Activated T-cell treated with anti-CD3 and anti-CD28 coated beads, Interleukin-2, amount 50 U/mL, for 24 hours (primary cell): Measurements from ENCODE around the gene HSPA4L.

Source experiments
- DNase-seq: peaks from one replicate; pipeline ENCODE4 v3.0.0-alpha.2; 2020
- H3K27ac Mint-ChIP-seq: 2 replicates; pipeline ENCODE4 v1.8.0; 2020; ENCODE audit warnings: mild to moderate bottlenecking, mixed read lengths
- H3K27me3 Mint-ChIP-seq: 2 replicates; pipeline ENCODE4 v1.8.0; 2020; ENCODE audit warnings: mixed read lengths
- H3K36me3 Mint-ChIP-seq: 2 replicates; pipeline ENCODE4 v1.8.0; 2020; ENCODE audit warnings: low read depth, mixed read lengths
- H3K4me1 Mint-ChIP-seq: 2 replicates; pipeline ENCODE4 v1.8.0; 2020; ENCODE audit warnings: low read depth, mixed read lengths
- H3K4me3 Mint-ChIP-seq: 2 replicates; pipeline ENCODE4 v1.8.0; 2020; ENCODE audit warnings: mild to moderate bottlenecking, moderate library complexity, mixed read lengths
- H3K9me3 Mint-ChIP-seq: 2 replicates; pipeline ENCODE4 v1.8.0; 2020; ENCODE audit warnings: mixed read lengths

HSPA4L gene

DNA sequence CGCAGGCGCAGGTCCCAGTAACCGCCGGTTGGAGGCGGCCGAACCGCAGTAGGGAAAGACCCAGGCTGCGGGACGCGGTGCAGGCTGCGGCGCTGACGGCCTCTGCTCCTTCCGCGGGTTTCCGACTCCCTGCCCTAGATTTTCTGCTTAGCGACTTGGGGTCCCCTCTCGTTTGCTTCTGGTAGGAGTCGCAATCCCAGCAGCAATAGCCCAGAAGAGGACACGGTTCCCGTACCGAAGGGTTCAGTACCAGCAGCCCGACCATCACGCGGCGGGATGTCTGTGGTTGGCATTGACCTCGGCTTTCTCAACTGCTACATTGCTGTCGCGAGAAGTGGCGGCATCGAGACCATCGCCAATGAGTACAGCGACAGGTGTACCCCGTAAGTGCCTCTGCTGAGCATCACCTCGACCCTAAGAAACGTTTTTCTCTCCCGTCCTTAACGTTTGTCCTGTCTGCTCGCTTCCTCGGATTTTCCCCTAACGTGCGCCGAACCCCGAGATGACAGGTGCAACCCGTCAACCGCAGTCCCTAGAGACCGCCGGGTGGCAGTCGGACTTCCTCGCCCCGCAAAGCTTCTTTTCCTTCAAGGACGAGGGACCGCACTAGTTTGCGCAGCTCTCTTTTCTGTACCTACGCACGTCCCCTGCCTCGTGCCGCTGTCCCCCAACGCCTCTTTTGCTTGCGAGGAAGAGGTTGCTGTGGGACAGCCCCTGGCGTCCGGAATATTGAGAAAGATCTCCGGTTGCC lies at the start of gene HSPA4L:
Gene HSPA4L (plus strand): TSS at position 48 of the 751 bp plus-strand sequence. CDS start 229 bp downstream, at position 277.
- H3K36me3 Mint-ChIP-seq = no peaks in the 10 kb centered on the region

DNA sequence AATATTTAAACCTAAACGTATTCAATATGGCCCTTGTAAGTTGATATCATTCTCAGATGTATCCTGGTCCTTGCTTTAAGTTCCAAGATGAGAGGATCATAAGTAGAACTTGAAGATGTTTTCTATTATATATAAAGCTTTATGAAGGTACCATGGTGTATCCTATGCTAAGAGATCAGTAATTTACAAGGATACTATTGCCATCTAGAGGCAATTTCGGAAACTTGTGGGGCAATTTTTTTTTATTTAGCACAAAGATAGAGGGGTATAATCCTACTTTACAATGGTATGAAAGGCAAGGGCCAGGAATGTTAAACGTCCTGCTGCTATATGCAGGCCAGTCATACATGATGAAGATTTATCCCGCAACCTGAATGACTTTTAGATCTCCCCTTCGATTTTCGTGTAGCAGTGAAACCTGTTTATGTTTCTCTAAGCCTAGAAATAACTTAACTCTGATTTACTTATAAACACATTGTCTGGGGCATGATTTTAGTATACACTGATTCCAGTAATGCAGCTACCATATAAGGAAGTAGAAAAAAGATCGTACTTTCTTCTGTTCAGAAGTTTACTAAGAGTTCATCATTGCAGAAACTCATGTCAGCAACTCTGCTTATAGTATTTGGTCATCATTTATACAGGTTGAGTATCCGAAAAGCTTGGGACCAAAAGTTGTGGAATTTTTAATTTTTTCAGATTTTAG lies 49.3 kb upstream of the HSPA4L start:
- Mint-ChIP-seq H3K9me3 (no peaks in the 10 kb centered on the region), H3K27me3 (peaks cover 2% of the 10 kb centered on the region), H3K4me3 (no peak overlapping the region), H3K4me1 (no peaks in the 10 kb centered on the region), H3K36me3 (no peaks in the 10 kb centered on the region), H3K27ac (no peak overlapping the region)
- DNase-seq = no peak

More for the DNA sequence above, at the start of gene HSPA4L:
- H3K27ac Mint-ChIP-seq = peak within 1 kb of the TSS; percentile 88
- peaks cover 20% of the 10 kb centered on the region for H3K4me1 Mint-ChIP-seq
- DNase-seq = peak; percentile 76
- H3K27me3 Mint-ChIP-seq = peaks cover 72% of the 10 kb centered on the region
- H3K9me3 Mint-ChIP-seq = no peaks in the 10 kb centered on the region
- peak within 1 kb of the TSS; percentile 81 for H3K4me3 Mint-ChIP-seq

DNA sequence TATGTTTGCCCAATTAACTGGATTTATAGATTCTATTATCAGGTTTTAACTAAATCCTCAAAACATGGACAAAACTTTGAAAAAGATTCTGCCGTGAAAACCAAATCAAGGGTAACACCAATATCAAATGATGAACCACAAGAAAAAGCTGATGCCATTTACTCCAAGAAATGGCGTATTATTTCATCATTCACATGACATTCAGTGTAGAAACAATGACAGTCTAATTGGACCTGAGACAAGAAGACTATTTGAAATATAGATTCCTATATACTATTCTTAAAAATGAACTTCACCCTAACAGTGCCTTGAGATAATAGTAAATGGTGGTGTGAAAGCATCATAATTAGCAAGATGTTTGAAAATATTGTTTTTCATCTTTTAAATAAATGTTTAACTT lies 47.1 kb upstream of the HSPA4L start:
- Mint-ChIP-seq H3K27me3 (peaks cover 7% of the 10 kb centered on the region), H3K9me3 (no peaks in the 10 kb centered on the region), H3K27ac (no peak overlapping the region), H3K4me3 (no peak overlapping the region), H3K36me3 (no peaks in the 10 kb centered on the region), H3K4me1 (no peaks in the 10 kb centered on the region)
- DNase-seq = no peak

DNA sequence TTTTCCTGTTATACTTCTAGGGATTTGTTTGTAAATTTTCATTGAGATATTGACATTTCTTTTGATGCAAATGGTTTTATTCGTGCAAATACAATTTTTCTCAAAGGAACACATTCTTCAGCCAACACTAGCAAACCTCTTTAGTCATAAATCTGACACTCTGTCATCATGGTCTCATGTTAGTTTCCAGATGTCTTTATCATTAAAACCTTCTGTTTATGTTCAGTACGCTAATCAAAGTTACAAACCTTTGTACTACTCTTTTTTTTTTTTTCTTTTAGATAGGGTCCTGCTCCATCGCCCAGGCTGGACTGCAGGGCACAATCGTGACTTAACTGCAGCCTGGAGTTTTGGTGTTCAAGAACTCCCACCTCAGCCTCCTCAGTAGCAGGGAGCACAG lies 44.8 kb upstream of the HSPA4L start:
- H3K36me3 Mint-ChIP-seq = no peaks in the 10 kb centered on the region
- H3K9me3 Mint-ChIP-seq = no peaks in the 10 kb centered on the region
- peaks cover 12% of the 10 kb centered on the region for H3K27me3 Mint-ChIP-seq
- DNase-seq = no peak
- no peak overlapping the region for H3K4me3 Mint-ChIP-seq
- no peak overlapping the region for H3K27ac Mint-ChIP-seq
- no peaks in the 10 kb centered on the region for H3K4me1 Mint-ChIP-seq

DNA sequence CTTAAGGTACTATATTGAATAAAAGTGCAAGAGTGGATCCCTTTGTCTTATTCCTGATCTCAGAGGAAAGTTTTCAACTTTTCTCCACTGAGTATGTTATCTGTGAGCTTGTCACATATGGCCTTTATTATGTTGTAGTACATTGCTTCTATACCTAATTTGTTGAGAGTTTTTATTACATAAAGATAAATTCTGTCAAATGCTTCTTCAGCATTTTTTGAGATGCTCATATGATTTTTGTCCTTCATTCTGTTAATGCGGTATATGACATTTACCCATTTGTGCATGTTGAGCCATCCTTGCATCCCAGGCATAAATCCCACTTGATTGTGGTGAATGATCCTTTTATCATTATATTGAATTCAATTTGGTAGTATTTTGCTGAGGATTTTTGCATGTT lies 40.9 kb upstream of the HSPA4L start:
- H3K27me3 Mint-ChIP-seq = peaks cover 20% of the 10 kb centered on the region
- H3K9me3 Mint-ChIP-seq = no peaks in the 10 kb centered on the region

DNA sequence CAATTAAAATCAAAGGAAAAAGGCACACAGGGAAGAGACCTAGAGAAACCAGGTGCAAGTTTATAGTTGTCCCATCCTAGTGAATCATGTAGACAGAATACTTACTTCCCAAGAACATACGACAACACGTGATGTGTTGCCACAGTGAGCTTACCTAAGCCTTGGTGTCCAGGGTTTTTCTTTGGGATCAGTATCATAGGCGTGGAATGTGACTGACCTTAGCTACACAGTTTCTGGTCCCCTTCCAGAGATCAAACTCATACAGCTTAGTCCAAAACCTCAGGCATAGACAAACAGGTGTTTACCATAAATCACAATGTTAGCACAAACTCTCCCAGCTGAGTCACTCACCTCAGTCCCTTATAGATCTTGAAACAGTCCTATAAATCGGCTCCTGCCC lies 34.2 kb upstream of the HSPA4L start:
- H3K27ac Mint-ChIP-seq = no peak overlapping the region
- H3K9me3 Mint-ChIP-seq = peaks cover 15% of the 10 kb centered on the region
- H3K36me3 Mint-ChIP-seq = no peaks in the 10 kb centered on the region
- H3K4me1 Mint-ChIP-seq = no peaks in the 10 kb centered on the region
- DNase-seq = no peak
- H3K4me3 Mint-ChIP-seq = no peak overlapping the region
- peaks cover 18% of the 10 kb centered on the region for H3K27me3 Mint-ChIP-seq

More for the DNA sequence above, 40.9 kb upstream of the HSPA4L start:
- Mint-ChIP-seq H3K4me3 (no peak overlapping the region), H3K36me3 (no peaks in the 10 kb centered on the region), H3K4me1 (no peaks in the 10 kb centered on the region), H3K27ac (no peak overlapping the region)
- no peak for DNase-seq

DNA sequence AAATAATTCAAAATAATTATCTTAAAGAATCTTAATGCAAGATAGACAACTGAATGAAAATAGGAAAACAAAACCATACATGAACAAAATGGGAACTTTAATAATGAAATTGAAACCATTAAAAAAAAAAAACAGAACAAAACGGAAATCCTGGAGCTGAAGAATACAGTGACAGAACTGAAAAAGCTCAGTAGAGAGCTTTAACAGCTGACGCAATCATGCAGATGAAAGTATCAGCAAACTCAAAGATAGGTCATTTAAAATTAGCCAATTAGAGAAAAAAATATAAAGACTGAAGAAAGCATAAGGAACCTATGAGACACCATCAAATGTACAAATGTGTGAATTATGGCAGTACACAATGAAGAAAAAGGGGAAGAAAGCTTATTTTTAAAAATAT lies 33.2 kb upstream of the HSPA4L start:
- no peaks in the 10 kb centered on the region for H3K36me3 Mint-ChIP-seq
- no peak overlapping the region for H3K4me3 Mint-ChIP-seq
- H3K27me3 Mint-ChIP-seq = peaks cover 18% of the 10 kb centered on the region
- DNase-seq = no peak
- H3K9me3 Mint-ChIP-seq = peaks cover 15% of the 10 kb centered on the region
- no peaks in the 10 kb centered on the region for H3K4me1 Mint-ChIP-seq
- H3K27ac Mint-ChIP-seq = no peak overlapping the region

DNA sequence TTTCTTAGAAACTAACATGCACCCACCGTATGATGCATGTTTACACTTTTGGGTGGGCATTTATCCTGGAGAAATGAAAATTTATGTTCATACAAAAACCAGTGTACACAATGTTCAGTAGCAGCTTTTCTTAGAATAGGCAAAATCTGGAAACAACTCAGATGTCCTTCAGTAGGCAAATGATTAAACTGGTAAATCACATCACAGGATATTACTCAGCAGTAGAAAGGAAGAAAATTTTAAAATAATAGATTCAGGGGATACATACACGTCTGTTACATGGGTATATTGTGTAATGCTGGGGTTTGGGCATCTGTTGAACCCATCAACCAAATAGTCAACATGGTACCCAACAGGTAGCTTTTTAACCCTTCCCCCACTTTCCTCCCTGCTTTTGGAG lies 25.2 kb upstream of the HSPA4L start:
- no peak overlapping the region for H3K27ac Mint-ChIP-seq
- no peaks in the 10 kb centered on the region for H3K4me1 Mint-ChIP-seq
- H3K4me3 Mint-ChIP-seq = no peak overlapping the region
- H3K9me3 Mint-ChIP-seq = no peaks in the 10 kb centered on the region
- no peaks in the 10 kb centered on the region for H3K27me3 Mint-ChIP-seq
- DNase-seq = no peak
- H3K36me3 Mint-ChIP-seq = no peaks in the 10 kb centered on the region

DNA sequence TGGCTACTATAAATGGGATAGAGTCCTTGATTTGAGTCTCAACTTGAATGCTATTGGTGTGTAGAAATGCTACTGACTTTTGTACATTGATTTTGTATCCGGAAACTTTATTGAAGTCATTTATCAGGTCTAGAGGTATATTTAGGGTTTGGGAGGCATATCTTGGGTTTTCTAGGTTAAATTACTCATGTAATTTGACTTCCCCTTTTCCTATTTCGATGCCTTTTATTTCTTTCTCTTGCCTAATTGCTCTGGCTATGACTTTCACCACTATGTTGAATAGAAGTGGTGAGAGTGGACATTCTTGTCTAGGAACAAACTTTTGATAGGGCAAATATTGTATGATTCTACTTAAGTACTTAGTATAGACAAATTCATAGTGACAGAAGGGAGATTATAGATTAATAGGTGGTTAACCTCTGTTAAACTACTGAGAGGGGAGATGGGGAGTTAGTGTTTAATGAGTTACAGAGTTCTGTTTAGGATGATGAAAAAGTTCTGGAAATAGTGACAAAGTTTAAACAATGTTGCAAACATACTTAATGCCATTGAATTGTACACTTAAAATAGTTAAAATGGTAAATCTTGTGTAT lies 22.8 kb upstream of the HSPA4L start:
- Mint-ChIP-seq H3K4me1 (no peaks in the 10 kb centered on the region), H3K9me3 (no peaks in the 10 kb centered on the region), H3K36me3 (no peaks in the 10 kb centered on the region), H3K4me3 (no peak overlapping the region), H3K27me3 (no peaks in the 10 kb centered on the region), H3K27ac (no peak overlapping the region)
- no peak for DNase-seq

DNA sequence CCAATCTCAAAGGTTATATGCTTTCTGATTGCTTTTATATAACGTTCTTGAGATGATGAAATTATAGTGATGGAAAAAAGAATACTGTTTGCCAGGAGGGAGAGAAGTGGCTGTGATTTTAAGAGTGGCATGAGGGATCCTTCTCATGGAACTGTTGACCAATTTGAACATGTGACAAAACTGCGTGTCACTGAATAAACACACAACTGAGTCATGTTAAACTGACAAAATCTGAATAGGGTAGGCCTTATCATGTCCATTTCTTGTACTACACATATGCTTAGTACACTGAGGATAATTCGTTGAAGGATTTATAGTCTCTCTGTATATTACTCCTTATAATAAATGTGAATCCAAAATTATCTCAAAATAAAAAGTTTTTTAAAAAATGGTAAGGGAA lies 22.2 kb upstream of the HSPA4L start:
- Mint-ChIP-seq H3K9me3 (no peaks in the 10 kb centered on the region), H3K27me3 (no peaks in the 10 kb centered on the region), H3K4me1 (no peaks in the 10 kb centered on the region), H3K4me3 (no peak overlapping the region), H3K27ac (no peak overlapping the region), H3K36me3 (no peaks in the 10 kb centered on the region)
- no peak for DNase-seq

DNA sequence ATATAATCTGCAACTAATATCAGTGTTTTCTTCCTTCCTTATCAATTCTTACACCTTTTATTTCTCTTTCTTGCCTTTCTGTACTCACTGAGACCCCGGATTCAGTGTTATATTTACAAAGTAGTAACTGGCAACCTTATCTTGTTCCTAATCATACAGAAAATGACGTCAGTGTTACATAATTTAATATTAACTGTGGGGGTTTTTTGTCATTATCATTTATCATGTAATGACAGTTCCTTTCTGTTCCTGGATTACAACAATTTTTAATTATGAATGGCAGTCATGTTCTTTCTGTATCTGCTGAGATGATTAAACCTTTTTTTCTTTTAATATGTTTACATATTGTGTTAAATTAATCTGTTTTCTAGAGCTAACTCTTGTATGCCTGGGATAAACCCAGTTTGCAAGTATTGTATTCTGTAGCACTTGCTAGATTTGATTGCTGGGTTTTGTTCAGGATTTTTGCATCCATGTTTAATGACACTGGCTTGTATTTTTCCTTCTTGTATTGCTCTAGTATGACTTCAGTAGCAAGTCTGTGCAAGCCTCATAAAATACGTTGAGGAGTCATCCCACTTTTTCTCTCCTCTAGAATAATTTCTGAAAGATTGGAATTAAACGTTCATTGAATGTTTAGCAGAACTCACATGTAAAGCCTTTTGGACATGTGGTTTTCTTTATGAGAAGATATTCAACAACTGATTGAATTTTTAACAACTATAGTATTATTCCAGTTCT lies 10.4 kb upstream of the HSPA4L start:
- no peaks in the 10 kb centered on the region for H3K36me3 Mint-ChIP-seq
- H3K9me3 Mint-ChIP-seq = no peaks in the 10 kb centered on the region
- H3K4me1 Mint-ChIP-seq = no peaks in the 10 kb centered on the region
- no peak for DNase-seq
- H3K27me3 Mint-ChIP-seq = peaks cover 45% of the 10 kb centered on the region
- no peak overlapping the region for H3K4me3 Mint-ChIP-seq
- no peak overlapping the region for H3K27ac Mint-ChIP-seq

DNA sequence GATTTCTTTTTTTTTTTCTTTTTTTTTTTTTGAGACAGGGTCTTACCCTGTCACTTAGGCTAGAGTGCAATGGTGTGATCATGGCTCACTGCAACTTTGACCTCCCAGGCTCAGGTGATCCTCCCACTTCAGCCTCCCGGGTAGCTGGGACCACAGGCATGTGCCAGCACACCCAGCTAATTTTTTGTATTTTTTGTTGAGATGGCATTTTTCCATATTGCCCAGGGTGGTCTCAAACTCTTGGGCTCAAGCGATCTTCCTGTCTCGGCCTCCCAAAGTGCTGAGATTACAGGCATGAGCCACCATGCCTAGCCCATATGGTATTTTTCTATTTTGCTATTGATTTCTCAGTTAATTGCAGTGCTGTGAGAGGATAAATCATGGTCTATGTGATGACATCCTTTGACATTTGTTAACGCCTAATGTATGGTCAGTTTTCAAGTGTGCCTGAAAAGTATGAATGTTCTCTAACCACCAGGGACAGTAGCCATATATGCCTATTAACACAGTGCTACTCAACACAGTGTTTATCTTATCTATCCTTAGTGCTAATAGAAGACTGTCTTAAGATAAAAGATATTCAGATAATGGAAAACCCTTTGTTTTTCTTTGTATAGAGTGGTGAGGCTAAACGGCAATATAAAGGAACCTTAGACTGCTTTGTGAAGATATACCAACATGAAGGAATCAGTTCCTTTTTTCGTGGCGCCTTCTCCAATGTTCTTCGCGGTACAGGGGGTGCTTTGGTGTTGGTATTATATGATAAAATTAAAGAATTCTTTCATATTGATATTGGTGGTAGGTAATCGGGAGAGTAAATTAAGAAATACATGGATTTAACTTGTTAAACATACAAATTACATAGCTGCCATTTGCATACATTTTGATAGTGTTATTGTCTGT lies 9.1 kb upstream of the HSPA4L start:
- no peak overlapping the region for H3K27ac Mint-ChIP-seq
- H3K9me3 Mint-ChIP-seq = no peaks in the 10 kb centered on the region
- H3K36me3 Mint-ChIP-seq = no peaks in the 10 kb centered on the region
- no peaks in the 10 kb centered on the region for H3K4me1 Mint-ChIP-seq
- DNase-seq = no peak
- H3K4me3 Mint-ChIP-seq = no peak overlapping the region
- H3K27me3 Mint-ChIP-seq = peaks cover 56% of the 10 kb centered on the region

DNA sequence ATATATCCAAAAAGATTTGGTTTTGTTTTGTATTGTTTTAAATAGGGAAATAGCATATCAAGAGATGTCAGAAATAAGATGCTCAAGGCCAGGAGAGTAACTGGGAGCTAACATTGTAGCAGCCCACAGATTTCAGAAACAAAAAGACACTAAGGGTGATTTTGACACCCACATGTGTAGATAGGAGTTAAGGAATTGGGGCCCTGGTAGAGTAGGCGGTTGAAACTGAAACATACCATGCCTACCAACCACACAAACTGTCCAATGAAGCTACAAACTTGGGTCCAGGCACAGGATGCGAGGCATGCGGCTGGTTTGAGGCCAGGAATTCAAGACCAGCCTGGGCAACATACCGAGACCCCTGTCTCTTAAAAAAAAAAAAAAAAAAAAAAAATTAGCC lies 6.3 kb upstream of the HSPA4L start:
- DNase-seq = no peak
- Mint-ChIP-seq H3K9me3 (no peaks in the 10 kb centered on the region), H3K27me3 (peaks cover 72% of the 10 kb centered on the region), H3K27ac (no peak overlapping the region), H3K4me3 (no peak overlapping the region), H3K4me1 (no peaks in the 10 kb centered on the region), H3K36me3 (no peaks in the 10 kb centered on the region)

DNA sequence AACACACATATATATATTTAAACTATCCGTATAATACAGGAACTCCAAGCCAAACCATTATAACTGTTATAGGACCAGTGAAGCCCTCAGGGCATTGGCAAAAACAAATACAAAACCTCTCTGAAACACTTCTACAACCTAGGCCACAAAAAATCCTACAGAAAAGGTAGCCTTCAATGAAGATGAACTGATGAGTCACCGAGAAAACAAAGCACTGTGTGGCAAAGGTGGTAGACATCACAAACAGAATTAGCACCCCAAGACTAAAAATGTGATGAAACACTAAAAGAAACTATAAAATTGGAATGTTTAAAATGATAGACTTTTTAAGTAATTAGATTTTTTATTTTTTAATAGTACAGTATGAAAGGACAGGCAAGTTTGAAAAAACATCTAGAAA lies 5.5 kb upstream of the HSPA4L start:
- Mint-ChIP-seq H3K27ac (no peak overlapping the region), H3K4me3 (no peak overlapping the region), H3K36me3 (no peaks in the 10 kb centered on the region), H3K9me3 (no peaks in the 10 kb centered on the region), H3K27me3 (peaks cover 74% of the 10 kb centered on the region), H3K4me1 (peaks cover 6% of the 10 kb centered on the region)
- no peak for DNase-seq
